KMS-11 (cell line): ENCODE data around the gene ABHD2.

Source experiments
- H2AFZ ChIP-seq: fragments of 200-600 bp; sonication (generic); 2 replicates; pipeline ENCODE4 v1.6.1; 2016; ENCODE audit warnings: antibody characterized with exemption, mixed run types, low read depth
- H3K27ac ChIP-seq: fragments of 200-600 bp; sonication (generic); 2 replicates; pipeline ENCODE4 v1.6.1; 2016; ENCODE audit warnings: mild to moderate bottlenecking, mixed run types
- H3K27me3 ChIP-seq: fragments of 200-600 bp; sonication (generic); 2 replicates; pipeline ENCODE4 v1.6.1; 2017; ENCODE audit warnings: mild to moderate bottlenecking, low read depth, mixed run types, moderate library complexity; ENCODE audit not compliant: insufficient read depth
- H3K36me3 ChIP-seq: fragments of 200-600 bp; sonication (generic); 2 replicates; pipeline ENCODE4 v1.6.1; 2017; ENCODE audit warnings: mild to moderate bottlenecking, mixed run types; ENCODE audit not compliant: insufficient read depth
- H3K4me1 ChIP-seq: fragments of 200-600 bp; sonication (generic); 2 replicates; pipeline ENCODE4 v1.6.1; 2016; ENCODE audit warnings: mild to moderate bottlenecking, low read depth, mixed run types; ENCODE audit not compliant: poor library complexity, severe bottlenecking
- H3K4me2 ChIP-seq: fragments of 200-600 bp; sonication (generic); 2 replicates; pipeline ENCODE4 v1.7.0; 2016; ENCODE audit warnings: mild to moderate bottlenecking, mixed run types
- H3K4me3 ChIP-seq: fragments of 200-600 bp; sonication (generic); IDR thresholded peaks from 2 replicates; pipeline ENCODE4 v1.6.1; 2017; ENCODE audit warnings: low read depth, low read length, mixed read lengths; ENCODE audit not compliant: insufficient read depth
- H3K79me2 ChIP-seq: fragments of 200-600 bp; sonication (generic); 2 replicates; pipeline ENCODE4 v1.6.1; 2016; ENCODE audit warnings: low read depth, mixed run types; ENCODE audit not compliant: insufficient read depth
- H3K9ac ChIP-seq: fragments of 200-600 bp; sonication (generic); 2 replicates; pipeline ENCODE4 v1.6.1; 2016; ENCODE audit warnings: mild to moderate bottlenecking, mixed run types
- H4K20me1 ChIP-seq: fragments of 200-600 bp; sonication (generic); 2 replicates; pipeline ENCODE4 v1.6.1; 2016; ENCODE audit warnings: mild to moderate bottlenecking, mixed run types; ENCODE audit not compliant: insufficient read depth
- CTCF ChIP-seq: fragments of 200-600 bp; sonication (generic); conservative IDR thresholded peaks from 2 replicates; pipeline ENCODE4 v1.6.1; 2017; ENCODE audit warnings: low read depth, mild to moderate bottlenecking, antibody characterized with exemption, low read length, moderate library complexity, mixed read lengths

Gene ABHD2

GRCh38 chr15:89170364-89170763, 82.1 kb downstream of the ABHD2 start:
- no peak overlapping the region for H3K4me3 ChIP-seq
- H3K79me2 ChIP-seq, result no peaks in the 10 kb centered on the region
- H3K27ac ChIP-seq, result no peak overlapping the region
- no peaks in the 10 kb centered on the region for H4K20me1 ChIP-seq
- no peaks in the 10 kb centered on the region for H3K36me3 ChIP-seq
- H3K4me2 ChIP-seq, result no peak overlapping the region
- H2AFZ ChIP-seq, result no peak overlapping the region
- H3K9ac ChIP-seq, result no peak overlapping the region
- H3K4me1 ChIP-seq, result peaks cover 34% of the 10 kb centered on the region
- no peaks in the 10 kb centered on the region for H3K27me3 ChIP-seq
- TF ChIP-seq CTCF, result no peak

- TF ChIP-seq CTCF, result peak; percentile 94
- Histone ChIP-seq H3K9ac (no peak overlapping the region), H3K4me3 (no peak overlapping the region), H2AFZ (no peak overlapping the region), H3K4me2 (no peak overlapping the region), H3K36me3 (no peaks in the 10 kb centered on the region), H3K79me2 (no peaks in the 10 kb centered on the region), H3K27ac (no peak overlapping the region), H3K27me3 (no peaks in the 10 kb centered on the region), H3K4me1 (peaks cover 25% of the 10 kb centered on the region), H4K20me1 (no peaks in the 10 kb centered on the region)
Observed at GRCh38 chr15:89171136-89172072, 83.1 kb downstream of the ABHD2 start.

GRCh38 chr15:89172921-89173320, 84.7 kb downstream of the ABHD2 start:
- no peak overlapping the region for H3K4me2 ChIP-seq
- no peak for TF ChIP-seq CTCF
- H3K79me2 ChIP-seq, result no peaks in the 10 kb centered on the region
- no peak overlapping the region for H2AFZ ChIP-seq
- H3K4me1 ChIP-seq, result peaks cover 13% of the 10 kb centered on the region
- H3K27ac ChIP-seq, result no peak overlapping the region
- H3K36me3 ChIP-seq, result no peaks in the 10 kb centered on the region
- no peaks in the 10 kb centered on the region for H4K20me1 ChIP-seq
- no peaks in the 10 kb centered on the region for H3K27me3 ChIP-seq
- no peak overlapping the region for H3K4me3 ChIP-seq
- no peak overlapping the region for H3K9ac ChIP-seq

GRCh38 chr15:89174476-89174875, 86.2 kb downstream of the ABHD2 start:
- H3K4me1 ChIP-seq, result peaks cover 10% of the 10 kb centered on the region
- no peaks in the 10 kb centered on the region for H3K36me3 ChIP-seq
- H3K27me3 ChIP-seq, result no peaks in the 10 kb centered on the region
- no peak overlapping the region for H3K9ac ChIP-seq
- no peak for TF ChIP-seq CTCF
- H3K4me3 ChIP-seq, result no peak overlapping the region
- H2AFZ ChIP-seq, result no peak overlapping the region
- H3K4me2 ChIP-seq, result no peak overlapping the region
- no peak overlapping the region for H3K27ac ChIP-seq
- no peaks in the 10 kb centered on the region for H3K79me2 ChIP-seq
- H4K20me1 ChIP-seq, result no peaks in the 10 kb centered on the region
